Measurements from ENCODE around the gene SIDT1. TPM values are rescaled to one million over a fixed set of nuclear protein-coding genes. Genes with fewer than 3 reads are reported as not detected.
A peak's percentile ranks its signal among the peaks of the same experiment; 100 is the strongest.

SIDT1 gene
- total RNA-seq, 1 donor from 2014 or later, result 0.92 TPM

GRCh38 chr3:113532698-113533533 lies 561 bp downstream of the SIDT1 start:
- peak overlapping the region; percentile 86 for H3K4me3 Mint-ChIP-seq (ENCODE audit: unreplicated experiment)
- H3K27me3 Mint-ChIP-seq (ENCODE audit: unreplicated experiment), result peaks cover 23% of the 10 kb centered on the region
- no peak for TF ChIP-seq CTCF (IDR thresholded peaks at IDR 0.05; ENCODE audit: unreplicated experiment)
- H3K36me3 Mint-ChIP-seq (ENCODE audit: low read depth, unreplicated experiment), result no peaks in the 10 kb centered on the region
- H3K4me1 Mint-ChIP-seq (ENCODE audit: unreplicated experiment), result peaks cover 46% of the 10 kb centered on the region
- H3K27ac Mint-ChIP-seq (ENCODE audit: unreplicated experiment), result peak overlapping the region; percentile 10
- H3K9me3 Mint-ChIP-seq (ENCODE audit: unreplicated experiment), result no peaks in the 10 kb centered on the region
- DNase-seq (ENCODE audit: low spot score), result peak; percentile 42

GRCh38 chr3:113533534-113533892 lies 1.2 kb downstream of the SIDT1 start:
- Mint-ChIP-seq H3K9me3 (ENCODE audit: unreplicated experiment) (no peaks in the 10 kb centered on the region), H3K36me3 (ENCODE audit: low read depth, unreplicated experiment) (no peaks in the 10 kb centered on the region), H3K4me1 (ENCODE audit: unreplicated experiment) (peaks cover 46% of the 10 kb centered on the region), H3K27ac (ENCODE audit: unreplicated experiment) (peak overlapping the region; percentile 10), H3K4me3 (ENCODE audit: unreplicated experiment) (peak overlapping the region; percentile 80), H3K27me3 (ENCODE audit: unreplicated experiment) (peaks cover 23% of the 10 kb centered on the region)
- DNase-seq (ENCODE audit: low spot score), result no peak
- no peak for TF ChIP-seq CTCF (IDR thresholded peaks at IDR 0.05; ENCODE audit: unreplicated experiment)

- Mint-ChIP-seq H3K4me1 (ENCODE audit: unreplicated experiment) (peaks cover 46% of the 10 kb centered on the region), H3K27me3 (ENCODE audit: unreplicated experiment) (peaks cover 23% of the 10 kb centered on the region), H3K9me3 (ENCODE audit: unreplicated experiment) (no peaks in the 10 kb centered on the region), H3K27ac (ENCODE audit: unreplicated experiment) (no peak overlapping the region), H3K36me3 (ENCODE audit: low read depth, unreplicated experiment) (no peaks in the 10 kb centered on the region), H3K4me3 (ENCODE audit: unreplicated experiment) (no peak overlapping the region)
- no peak for TF ChIP-seq CTCF (IDR thresholded peaks at IDR 0.05; ENCODE audit: unreplicated experiment)
- DNase-seq (ENCODE audit: low spot score), result no peak
Measured at GRCh38 chr3:113534365-113534764, 2.0 kb downstream of the SIDT1 start.

GRCh38 chr3:113535898-113536297 lies 3.5 kb downstream of the SIDT1 start:
- Mint-ChIP-seq H3K36me3 (ENCODE audit: low read depth, unreplicated experiment) (no peaks in the 10 kb centered on the region), H3K9me3 (ENCODE audit: unreplicated experiment) (no peaks in the 10 kb centered on the region), H3K4me3 (ENCODE audit: unreplicated experiment) (no peak overlapping the region), H3K27ac (ENCODE audit: unreplicated experiment) (no peak overlapping the region), H3K27me3 (ENCODE audit: unreplicated experiment) (peaks cover 25% of the 10 kb centered on the region), H3K4me1 (ENCODE audit: unreplicated experiment) (peaks cover 45% of the 10 kb centered on the region)
- DNase-seq (ENCODE audit: low spot score), result no peak
- TF ChIP-seq CTCF (IDR thresholded peaks at IDR 0.05; ENCODE audit: unreplicated experiment), result peak; percentile 73

GRCh38 chr3:113536627-113537101 lies 4.3 kb downstream of the SIDT1 start:
- Mint-ChIP-seq H3K36me3 (ENCODE audit: low read depth, unreplicated experiment) (no peaks in the 10 kb centered on the region), H3K4me3 (ENCODE audit: unreplicated experiment) (no peak overlapping the region), H3K4me1 (ENCODE audit: unreplicated experiment) (peaks cover 39% of the 10 kb centered on the region), H3K27ac (ENCODE audit: unreplicated experiment) (no peak overlapping the region), H3K27me3 (ENCODE audit: unreplicated experiment) (peaks cover 19% of the 10 kb centered on the region), H3K9me3 (ENCODE audit: unreplicated experiment) (no peaks in the 10 kb centered on the region)
- TF ChIP-seq CTCF (IDR thresholded peaks at IDR 0.05; ENCODE audit: unreplicated experiment), result no peak
- DNase-seq (ENCODE audit: low spot score), result no peak

Data from endothelial cell (in vitro differentiated cells).